Bronchial epithelial cell (primary cell): Measurements from ENCODE around the gene HEMGN. TPM values are rescaled to one million over a fixed set of nuclear protein-coding genes. Genes with fewer than 3 reads are reported as not detected.

Source experiments
- DNase-seq: peaks from one replicate; pipeline ENCODE4 v3.0.0-alpha.2; 2010; ENCODE audit warnings: low read depth
- FAIRE-seq: peaks from 2 replicates; lab custom pipeline; 2011; peaks lifted over from hg19 to GRCh38; lab: Jason Lieb, UNC
- H3K27me3 ChIP-seq: 2 replicates; pipeline ENCODE4 v1.5.1; 2011; ENCODE audit warnings: low read length; ENCODE audit not compliant: control insufficient read depth, insufficient read depth
- H3K36me3 ChIP-seq: 2 replicates; pipeline ENCODE4 v1.5.1; 2011; ENCODE audit warnings: low read length; ENCODE audit not compliant: control insufficient read depth, insufficient read depth
- H3K4me3 ChIP-seq: 2 replicates; pipeline ENCODE4 v1.5.1; 2011; ENCODE audit warnings: mild to moderate bottlenecking, low read depth, low read length, control low read depth
- CTCF ChIP-seq: IDR thresholded peaks from 2 replicates; pipeline ENCODE4 v1.5.1; 2011; ENCODE audit warnings: mild to moderate bottlenecking, moderate library complexity, low read length, control low read depth, inconsistent platforms; ENCODE audit not compliant: insufficient read depth, severe bottlenecking
- total RNA-seq: library from RNA; depleted of rRNA; stranded (reverse); fragments of >200 nt; gene quantifications from 2 replicates; pipeline ENCODE4 v1.2.1, GENCODE V29; 2014

HEMGN gene
- total RNA-seq, 1 donor from 2014 or later, result not detected

- no peak for FAIRE-seq
- TF ChIP-seq CTCF, result no peak
These were observed 30.9 kb downstream of the HEMGN start for GRCh38 chr9:97907046-97907445.

GRCh38 chr9:97906236-97906831, 31.6 kb downstream of the HEMGN start:
- H3K4me3 ChIP-seq, result no peak overlapping the region
- H3K36me3 ChIP-seq, result peaks cover 4% of the 10 kb centered on the region
- TF ChIP-seq CTCF, result no peak
- peak; percentile 72 for FAIRE-seq
- no peak for DNase-seq
- no peaks in the 10 kb centered on the region for H3K27me3 ChIP-seq

More at GRCh38 chr9:97907046-97907445, 30.9 kb downstream of the HEMGN start:
- DNase-seq, result no peak
- peaks cover 5% of the 10 kb centered on the region for H3K36me3 ChIP-seq
- H3K4me3 ChIP-seq, result no peak overlapping the region
- H3K27me3 ChIP-seq, result no peaks in the 10 kb centered on the region

GRCh38 chr9:97905228-97905627, 32.7 kb downstream of the HEMGN start:
- H3K36me3 ChIP-seq, result peaks cover 4% of the 10 kb centered on the region
- no peak for TF ChIP-seq CTCF
- no peaks in the 10 kb centered on the region for H3K27me3 ChIP-seq
- DNase-seq (no peak), FAIRE-seq (no peak)
- no peak overlapping the region for H3K4me3 ChIP-seq

- H3K27me3 ChIP-seq, result no peaks in the 10 kb centered on the region
- no peak for FAIRE-seq
- DNase-seq, result no peak
- H3K4me3 ChIP-seq, result no peak overlapping the region
- TF ChIP-seq CTCF, result no peak
- H3K36me3 ChIP-seq, result peaks cover 3% of the 10 kb centered on the region
These were observed 33.2 kb downstream of the HEMGN start for GRCh38 chr9:97904725-97905124.

- H3K4me3 ChIP-seq, result no peak overlapping the region
- DNase-seq, result peak; percentile 34
- TF ChIP-seq CTCF, result no peak
- no peak for FAIRE-seq
- peaks cover 3% of the 10 kb centered on the region for H3K36me3 ChIP-seq
- H3K27me3 ChIP-seq, result no peaks in the 10 kb centered on the region
These were observed 34.8 kb downstream of the HEMGN start for GRCh38 chr9:97903177-97903576.
